Measurements from ENCODE around the gene PTGES3L.
"Not testable (repeated sequence)": the region's sequence is repeated elsewhere in the genome, so short reads cannot be mapped to it uniquely, and the experiment has no call there.

PTGES3L gene

GRCh38 chr17:42980274-42980765, 440 bp upstream of the PTGES3L start, which contains the start of gene RUNDC1:
Gene RUNDC1 (plus strand): TSS chr17:42980565. CDS start chr17:42980577, 12 bp downstream.
- peak; percentile 91 for DNase-seq

- not testable (repeated sequence) for DNase-seq
Observed at GRCh38 chr17:42975701-42976100, 4.2 kb downstream of the PTGES3L start.

- no peak for DNase-seq
Observed at GRCh38 chr17:42975265-42975664, 4.6 kb downstream of the PTGES3L start.

GRCh38 chr17:42973323-42973722, 6.6 kb downstream of the PTGES3L start:
- DNase-seq: not testable (repeated sequence)

GRCh38 chr17:42971589-42971988, 8.3 kb downstream of the PTGES3L start:
- no peak for DNase-seq

DNA sequence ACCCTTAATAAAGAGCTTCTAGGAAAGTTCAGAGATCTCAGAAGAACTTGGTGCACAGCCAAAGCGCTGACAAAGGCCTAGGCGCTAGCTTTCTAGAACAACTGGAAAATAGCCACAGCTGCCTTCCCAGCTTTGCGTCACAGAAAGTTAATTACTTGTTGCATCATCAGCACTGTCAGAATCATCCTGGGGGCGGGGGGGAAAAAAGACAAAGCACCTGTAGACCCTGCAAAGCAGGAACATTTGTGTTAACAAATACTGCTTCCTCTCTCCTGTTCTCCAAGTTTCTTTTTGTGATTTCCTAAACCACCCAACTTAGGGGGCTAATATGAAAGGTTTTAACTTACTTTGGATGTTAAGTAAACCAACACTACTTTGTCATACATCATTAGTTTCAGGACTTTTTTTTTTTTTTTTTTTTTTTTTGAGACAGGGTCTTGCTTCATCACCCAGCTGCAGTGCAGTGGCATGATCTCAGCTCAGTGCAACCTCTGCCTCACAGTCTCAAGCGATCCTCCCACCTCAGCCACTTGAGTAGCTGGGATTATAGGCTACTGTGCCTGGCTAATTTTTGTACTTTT, 10.8 kb downstream of the PTGES3L start:
- DNase-seq: no peak

GRCh38 chr17:42967925-42968324, 12.0 kb downstream of the PTGES3L start:
- no peak for DNase-seq

- DNase-seq: peak; percentile 93
Observed at GRCh38 chr17:42964161-42964932, 15.5 kb downstream of the PTGES3L start, which contains the start of gene AARSD1. Gene AARSD1 (minus strand): TSS chr17:42964454. CDS start chr17:42964440, 14 bp downstream.

DNA sequence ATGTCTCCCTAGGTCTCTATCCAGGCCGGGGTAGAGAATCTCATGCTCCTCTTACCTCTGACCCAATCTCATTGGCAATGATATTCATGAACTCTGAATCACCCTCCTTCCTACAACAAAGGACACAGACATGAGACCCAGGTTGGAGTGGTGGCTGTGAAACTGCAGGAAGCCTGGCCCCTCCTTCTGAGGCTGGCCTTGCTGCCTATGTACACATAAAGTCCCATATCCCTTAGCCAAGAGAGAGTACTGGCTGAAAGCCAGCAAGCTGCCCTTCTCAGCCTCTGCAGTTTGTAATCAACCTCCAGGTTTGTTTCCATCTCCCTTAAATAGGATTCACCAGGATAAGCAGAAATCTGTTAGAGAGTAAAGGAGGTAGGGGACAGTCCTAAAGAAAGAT, 26.2 kb downstream of the PTGES3L start:
- DNase-seq: no peak

DNA sequence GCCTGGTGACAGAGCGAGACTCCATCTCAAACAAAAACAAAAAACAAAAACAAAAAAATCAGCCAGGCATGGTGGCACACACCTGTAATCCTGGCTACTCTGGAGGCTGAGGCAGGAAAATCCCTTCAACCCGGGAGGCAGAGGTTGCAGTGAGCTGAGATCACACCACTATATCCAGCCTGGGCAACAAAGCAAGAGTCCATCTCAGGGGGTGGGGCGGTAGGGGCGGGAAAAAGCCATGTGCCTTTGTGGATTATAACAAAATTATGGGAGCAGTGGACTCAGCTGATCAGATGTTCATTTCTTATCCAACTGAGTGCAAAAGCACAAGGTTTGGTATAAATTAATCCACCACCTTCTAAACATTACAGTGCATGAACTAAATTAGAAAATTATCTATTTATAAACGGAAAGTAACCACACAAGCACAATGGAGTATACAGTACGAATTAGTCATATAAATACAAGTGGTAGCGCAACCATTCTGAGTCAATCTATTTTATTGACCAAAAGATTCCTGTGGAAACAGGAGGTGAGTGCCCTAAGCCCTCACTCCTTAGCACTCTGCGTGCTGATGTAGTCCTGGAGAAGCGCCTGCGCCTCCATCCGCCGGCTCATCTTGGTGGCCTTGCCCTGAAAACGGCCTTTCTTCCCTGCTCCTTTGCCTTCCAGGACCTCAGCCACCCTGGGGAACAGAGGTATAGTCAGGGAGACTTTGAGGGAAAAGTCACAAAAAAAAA, 29.7 kb downstream of the PTGES3L start:
- no peak for DNase-seq

GRCh38 chr17:42946812-42947211, 33.1 kb downstream of the PTGES3L start:
- no peak for DNase-seq

- no peak for DNase-seq
Observed at GRCh38 chr17:42944211-42944610, 35.7 kb downstream of the PTGES3L start.

- DNase-seq: peak; percentile 26
Observed at GRCh38 chr17:42937712-42938596, 41.9 kb downstream of the PTGES3L start.

- DNase-seq: no peak
Observed at GRCh38 chr17:42929497-42929844, 50.4 kb downstream of the PTGES3L start.

DNA sequence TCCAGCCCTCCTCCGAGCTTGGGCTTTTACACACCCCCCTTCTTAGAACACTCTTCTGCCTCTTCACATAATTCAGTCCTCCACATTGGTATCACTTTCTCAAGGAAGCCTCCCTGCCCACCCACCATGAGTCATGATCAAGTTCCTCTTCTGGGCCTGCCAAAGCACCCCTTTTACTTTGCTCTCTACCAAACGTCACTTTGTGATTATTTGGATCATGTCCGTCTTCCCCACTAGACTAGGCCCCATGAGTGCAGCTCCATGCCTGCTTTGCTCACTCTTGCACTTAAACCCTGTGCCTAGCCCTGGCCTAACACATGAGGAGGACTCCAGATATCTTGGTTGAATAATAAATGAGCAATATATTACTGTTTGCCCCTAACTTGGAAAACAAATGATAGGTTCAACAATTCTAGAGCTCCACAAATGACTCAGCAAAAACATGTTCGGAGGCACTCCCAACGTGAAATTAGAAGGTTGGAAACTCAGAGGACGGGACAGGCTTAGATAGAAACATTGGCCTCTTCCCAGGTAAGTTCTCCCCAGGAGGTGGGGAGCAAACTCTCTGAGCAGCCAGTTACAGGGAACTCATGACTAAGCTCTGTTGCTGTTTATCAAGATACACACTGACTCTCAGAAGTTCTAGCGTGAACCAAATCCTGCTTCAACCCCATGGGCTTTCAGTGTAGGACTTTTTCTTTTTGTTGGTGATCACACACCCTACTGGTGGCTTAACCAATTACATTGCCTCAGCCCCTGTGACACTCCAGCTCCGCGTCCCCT, 51.0 kb downstream of the PTGES3L start:
- peak; percentile 21 for DNase-seq

DNA sequence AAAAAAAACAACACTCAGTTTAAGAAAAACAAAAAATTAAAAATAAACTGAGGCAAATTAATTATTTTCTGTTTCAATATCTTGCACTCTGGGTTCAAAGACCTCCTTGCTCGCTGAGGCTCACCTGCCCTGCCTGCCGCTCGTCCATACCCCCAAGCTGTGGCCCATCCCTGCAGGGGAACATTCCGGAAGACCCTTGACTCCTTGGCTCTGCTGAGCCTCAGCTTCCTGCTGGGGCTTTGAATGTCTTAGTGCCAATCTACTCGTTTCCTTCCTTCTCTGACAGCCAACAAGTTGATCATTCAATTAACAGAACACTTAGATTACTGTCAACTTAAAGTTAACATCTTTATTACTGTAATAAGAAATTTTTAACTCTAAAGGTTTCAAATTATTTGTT, 55.0 kb downstream of the PTGES3L start:
- DNase-seq: no peak

DNA sequence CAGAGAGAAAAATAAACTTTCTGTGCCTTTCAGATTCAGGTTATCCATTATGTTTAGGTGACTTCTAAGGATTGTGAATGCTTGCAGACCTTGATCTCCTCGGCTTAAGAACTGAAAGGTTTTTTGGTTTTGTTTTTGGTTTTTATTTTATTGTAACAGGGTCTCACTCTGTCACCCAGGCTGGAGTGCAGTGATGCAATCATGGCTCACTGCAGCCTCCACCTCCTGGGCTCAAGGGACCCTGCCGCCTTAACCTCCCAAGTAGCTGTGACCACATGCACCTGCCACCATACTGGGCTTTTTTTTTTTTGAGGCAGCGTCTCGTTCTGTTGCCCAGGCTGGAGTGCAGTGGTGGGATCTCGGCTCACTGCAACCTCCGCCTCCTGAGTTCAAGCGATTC, 56.4 kb downstream of the PTGES3L start:
- DNase-seq: not testable (repeated sequence)

- no peak for DNase-seq
Observed at GRCh38 chr17:42922294-42922693, 57.6 kb downstream of the PTGES3L start.

GRCh38 chr17:42920922-42921321, 59.0 kb downstream of the PTGES3L start:
- no peak for DNase-seq

GRCh38 chr17:42920106-42920900, 59.6 kb downstream of the PTGES3L start:
- no peak for DNase-seq

Measured in CD4-positive, alpha-beta T cell treated with Interleukin-17A for 1 hour (primary cell).